ENCODE data around the gene CDSN.

- no peak for TF ChIP-seq CTCF (IDR thresholded peaks at IDR 0.05)
- TF ChIP-seq POLR2A (IDR thresholded peaks at IDR 0.05): no peak
- no peak for TF ChIP-seq POLR2AphosphoS5 (IDR thresholded peaks at IDR 0.05)
Observed at GRCh38 chr6:31168606-31169005, 48.4 kb upstream of the CDSN start.

All from breast epithelium (tissue), 3 donors.